ENCODE measurements around the gene PSIP1. TPM values are rescaled to one million over a fixed set of nuclear protein-coding genes. Genes with fewer than 3 reads are reported as not detected.
"Not testable (repeated sequence)": the region's sequence is repeated elsewhere in the genome, so short reads cannot be mapped to it uniquely, and the experiment has no call there.

Gene PSIP1
- total RNA-seq, 1 donor, result 108 TPM

DNA sequence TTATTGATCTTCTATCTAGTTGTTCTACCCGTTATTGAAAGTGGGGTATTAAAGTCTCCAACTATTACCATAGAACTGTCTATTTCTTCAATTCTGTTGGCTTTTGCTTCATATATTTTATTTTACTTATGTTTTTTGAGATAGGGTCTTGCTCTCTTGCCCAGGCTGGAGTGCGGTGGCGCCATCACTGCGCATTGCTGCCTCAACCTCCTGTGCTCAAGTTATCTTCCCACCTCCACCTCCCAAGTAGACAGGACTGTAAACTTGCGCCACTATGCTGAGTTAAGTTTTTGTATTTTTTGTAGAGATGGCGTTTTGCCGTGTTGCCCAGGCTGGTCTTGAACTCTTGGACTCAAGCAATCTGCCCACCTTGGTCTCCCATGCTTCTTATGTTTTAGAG, 71.9 kb downstream of the PSIP1 start:
- no peak for DNase-seq (ENCODE audit: low read depth)
- no peak for TF ChIP-seq CTCF (IDR thresholded peaks at IDR 0.05; ENCODE audit: insufficient read depth, low read length)
- no peak overlapping the region for H3K4me3 ChIP-seq (ENCODE audit: low read depth, low read length)

GRCh38 chr9:15433661-15434060, 77.1 kb downstream of the PSIP1 start:
- no peak overlapping the region for H3K4me3 ChIP-seq (ENCODE audit: low read depth, low read length)
- DNase-seq (ENCODE audit: low read depth), result no peak
- no peak for TF ChIP-seq CTCF (IDR thresholded peaks at IDR 0.05; ENCODE audit: insufficient read depth, low read length)

DNA sequence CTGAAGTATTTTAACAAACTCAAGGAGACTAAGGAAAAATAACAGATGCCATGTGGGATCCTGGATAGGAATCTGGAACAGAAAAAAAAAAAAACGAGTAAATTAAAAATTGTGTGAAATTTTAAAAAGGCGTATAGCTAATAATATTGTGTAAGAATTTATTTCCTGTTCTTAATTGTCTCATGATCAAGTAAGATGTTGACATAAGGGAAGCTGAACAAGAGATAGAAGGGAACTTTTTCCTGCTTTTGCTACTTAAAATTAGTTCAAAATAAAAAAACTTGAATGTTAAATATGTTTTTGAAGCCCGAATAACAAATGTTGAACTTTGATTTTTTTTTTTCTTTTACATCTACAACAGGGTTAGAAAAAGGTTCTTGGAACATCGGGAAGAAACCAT, 77.6 kb downstream of the PSIP1 start:
- H3K4me3 ChIP-seq (ENCODE audit: low read depth, low read length), result no peak overlapping the region
- DNase-seq (ENCODE audit: low read depth), result no peak
- TF ChIP-seq CTCF (IDR thresholded peaks at IDR 0.05; ENCODE audit: insufficient read depth, low read length), result no peak

- TF ChIP-seq CTCF (IDR thresholded peaks at IDR 0.05; ENCODE audit: insufficient read depth, low read length), result no peak
- no peak for DNase-seq (ENCODE audit: low read depth)
- H3K4me3 ChIP-seq (ENCODE audit: low read depth, low read length), result no peak overlapping the region
These were observed 79.6 kb downstream of the PSIP1 start for GRCh38 chr9:15430920-15431844.

DNA sequence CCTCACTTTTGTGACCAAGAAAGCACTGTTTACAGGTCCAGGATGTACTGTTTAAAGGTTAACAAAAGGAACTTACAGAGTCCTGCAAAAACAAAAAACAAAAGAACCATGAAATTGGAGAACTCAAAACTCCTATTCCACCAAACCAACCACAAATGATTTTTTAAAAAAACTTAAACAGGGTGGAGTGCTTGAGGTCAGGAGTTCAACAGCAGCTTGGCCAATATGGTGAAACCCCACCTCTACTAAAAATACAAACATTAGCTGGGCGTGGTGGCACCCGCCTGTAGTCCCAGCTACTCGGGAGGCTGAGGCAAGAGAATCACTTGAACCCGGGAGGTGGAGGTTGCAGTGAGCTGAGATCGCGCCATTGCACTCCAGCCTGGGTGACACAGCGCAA, 83.1 kb downstream of the PSIP1 start:
- DNase-seq (ENCODE audit: low read depth); H3K4me3 ChIP-seq (ENCODE audit: low read depth, low read length): not testable (repeated sequence)

DNA sequence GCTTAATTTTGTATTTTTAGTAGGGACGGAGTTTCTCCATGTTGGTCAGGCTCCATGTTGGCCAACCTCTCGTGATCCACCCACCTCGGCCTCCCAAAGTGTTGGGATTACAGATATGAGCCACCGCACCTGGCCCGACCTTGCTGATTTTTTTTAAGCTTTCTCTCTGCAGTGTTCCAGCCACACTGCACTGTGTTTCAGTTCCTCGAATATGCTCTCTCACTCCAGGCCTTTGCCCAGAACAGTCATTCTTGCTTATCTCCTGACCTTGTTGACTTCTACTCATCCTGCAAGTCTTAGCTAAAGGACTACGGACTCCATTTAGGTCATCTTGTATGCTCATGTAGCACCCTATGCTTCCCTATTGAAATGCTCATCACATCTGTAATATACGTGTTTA, 84.8 kb downstream of the PSIP1 start:
- no peak for DNase-seq (ENCODE audit: low read depth)
- no peak for TF ChIP-seq CTCF (IDR thresholded peaks at IDR 0.05; ENCODE audit: insufficient read depth, low read length)
- H3K4me3 ChIP-seq (ENCODE audit: low read depth, low read length), result no peak overlapping the region

DNA sequence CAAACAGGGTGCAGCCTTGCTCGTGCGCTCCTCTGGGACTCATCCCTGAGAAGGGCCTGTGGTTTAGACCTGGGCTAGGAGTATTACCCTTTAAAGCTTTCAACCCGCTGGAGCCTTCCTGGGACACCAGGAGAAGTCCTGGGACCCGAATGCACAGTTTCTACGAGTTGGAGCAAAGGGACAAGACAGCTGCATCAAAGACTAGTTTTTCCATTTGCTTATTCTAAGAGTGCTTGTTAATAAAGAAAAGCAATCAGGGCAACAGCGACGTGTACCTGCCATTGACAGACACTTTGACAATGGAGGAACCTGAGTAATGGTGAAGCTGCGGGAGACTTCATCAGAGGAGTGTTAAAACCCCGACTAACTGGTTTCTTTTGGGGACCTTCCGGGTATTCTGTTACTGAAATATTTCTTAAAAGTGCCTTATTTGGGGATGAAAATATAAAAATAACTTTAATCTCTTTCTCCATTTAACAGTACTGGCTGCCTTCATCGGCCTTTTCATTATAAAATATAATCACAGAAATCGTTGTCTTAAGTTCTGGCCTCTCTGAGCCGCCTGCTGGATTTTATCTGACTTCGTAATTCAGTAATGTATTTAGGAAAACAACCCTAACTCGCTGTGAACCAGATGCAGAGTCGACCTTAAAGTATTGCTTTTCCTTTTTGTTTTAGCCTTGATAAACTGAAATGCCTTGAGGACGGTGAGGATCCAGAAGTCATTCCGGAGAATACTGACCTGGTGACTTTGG, 87.4 kb downstream of the PSIP1 start:
- DNase-seq (ENCODE audit: low read depth), result peak; percentile 61
- TF ChIP-seq CTCF (IDR thresholded peaks at IDR 0.05; ENCODE audit: insufficient read depth, low read length), result peak; percentile 47
- peak overlapping the region; percentile 98 for H3K4me3 ChIP-seq (ENCODE audit: low read depth, low read length)
